HG03565 (cell line): ENCODE data around the gene REEP6.
"Not testable (repeated sequence)": the region's sequence is repeated elsewhere in the genome, so short reads cannot be mapped to it uniquely, and the experiment has no call there.

Source experiments
- ATAC-seq: cut with Tn5 transposase; IDR thresholded peaks from one replicate; pipeline ENCODE4 v1.9.1; 2021; ENCODE audit warnings: mild to moderate bottlenecking, moderate library complexity; ENCODE audit not compliant: unreplicated experiment

Gene REEP6

DNA sequence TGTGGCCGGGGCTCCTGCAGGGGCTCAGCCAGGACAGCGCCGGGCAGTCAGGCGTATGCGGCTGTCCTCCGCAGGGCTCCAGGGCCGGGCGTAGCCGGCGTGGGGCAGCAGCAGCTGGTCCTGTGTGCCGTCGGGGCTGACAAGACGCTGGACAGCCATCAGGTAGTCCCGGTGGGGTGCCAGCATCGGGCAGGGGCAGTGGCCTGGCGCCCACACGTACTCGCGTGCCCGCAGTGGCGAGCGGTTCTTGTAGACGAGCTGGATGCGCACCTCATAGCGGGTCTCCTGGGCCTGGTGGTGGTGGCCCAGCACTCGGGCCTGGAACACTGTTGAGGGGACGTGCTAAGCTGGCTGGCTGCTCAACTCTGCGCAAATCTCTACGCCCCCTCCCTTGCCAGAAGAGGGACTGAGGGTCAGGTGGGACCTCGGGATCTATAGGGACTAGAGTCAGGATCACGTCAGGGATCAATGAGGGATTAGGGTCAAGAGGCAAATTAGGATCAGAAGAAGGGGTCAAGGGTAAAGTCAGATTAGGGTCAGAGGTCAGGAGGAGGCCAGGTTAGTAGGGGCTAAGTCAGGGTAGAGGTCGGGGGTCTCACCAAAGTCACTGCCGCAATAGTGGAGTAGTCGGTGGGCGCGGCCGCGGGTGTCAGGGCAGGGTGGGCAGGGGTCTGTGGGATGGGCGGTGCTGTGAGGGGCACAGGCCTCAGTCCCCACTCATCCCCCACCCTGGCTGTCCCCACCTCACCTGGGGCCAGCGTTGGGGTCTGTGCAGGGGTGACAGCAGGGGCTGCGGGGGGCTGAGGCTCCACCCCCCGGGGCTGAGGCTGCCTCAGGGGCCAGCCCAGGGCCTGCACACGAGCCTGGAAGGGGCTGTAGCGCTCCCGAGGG is 15.3 kb downstream of the REEP6 start:
- no peak for ATAC-seq

DNA sequence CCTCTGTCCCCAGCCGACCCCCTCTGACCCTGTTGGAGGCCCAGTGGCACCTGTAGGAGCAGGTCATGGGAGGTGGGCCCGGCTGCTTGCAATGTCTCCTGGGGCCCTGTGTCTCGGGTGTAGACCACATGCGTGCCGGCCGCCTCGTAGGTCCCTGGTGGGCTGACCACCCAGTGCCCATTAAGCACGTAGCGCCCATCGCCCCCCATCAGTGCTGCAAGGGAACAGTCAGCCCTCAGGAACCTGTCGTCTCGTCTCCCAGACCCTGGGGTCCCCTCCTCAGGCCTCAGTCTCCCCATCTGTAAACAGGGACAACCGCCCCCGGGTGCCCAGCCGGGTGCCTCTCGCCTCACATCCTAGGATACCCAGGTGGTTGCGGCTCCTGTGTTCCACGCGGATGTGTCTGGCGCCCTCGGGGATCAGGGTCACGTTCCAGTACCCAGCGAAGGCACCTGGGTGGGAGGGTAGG is 16.2 kb downstream of the REEP6 start:
- ATAC-seq = no peak

DNA sequence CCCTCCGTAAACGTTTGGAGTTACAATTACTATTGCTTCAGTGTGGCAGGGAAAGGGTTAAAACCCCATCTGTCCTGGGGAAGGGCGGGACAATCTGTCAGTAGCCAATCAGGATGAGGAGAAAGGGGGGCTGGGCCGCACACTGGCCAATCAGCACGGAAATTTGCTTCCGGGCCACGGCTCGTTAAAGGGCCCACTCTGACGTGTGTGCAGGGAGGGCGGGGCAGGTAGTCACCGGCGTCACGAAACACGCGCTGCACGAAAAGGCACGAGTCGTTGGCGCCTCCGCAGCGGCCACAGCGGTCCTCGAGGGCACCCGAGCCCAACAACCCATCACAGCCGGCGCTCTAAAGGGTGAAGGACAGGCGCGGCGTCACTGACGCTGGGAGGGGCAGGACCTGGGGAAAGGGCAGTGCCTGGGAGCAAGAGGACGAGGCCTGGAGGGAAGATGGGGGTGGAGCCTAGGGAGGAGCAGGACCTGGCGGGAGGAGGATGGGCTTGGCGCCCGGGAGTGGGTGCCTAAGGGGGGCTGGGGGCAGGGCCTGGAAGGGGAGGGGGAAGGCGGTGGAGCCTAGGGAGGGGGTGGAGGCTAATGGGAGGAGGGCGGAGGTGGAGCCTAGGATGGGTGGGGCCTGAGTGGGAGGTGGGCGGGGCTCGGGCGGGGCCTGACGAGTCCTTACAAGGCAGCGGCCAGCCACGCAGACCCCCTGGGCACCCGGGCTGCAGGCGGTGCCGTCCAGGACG is 17.0 kb downstream of the REEP6 start:
- no peak for ATAC-seq

DNA sequence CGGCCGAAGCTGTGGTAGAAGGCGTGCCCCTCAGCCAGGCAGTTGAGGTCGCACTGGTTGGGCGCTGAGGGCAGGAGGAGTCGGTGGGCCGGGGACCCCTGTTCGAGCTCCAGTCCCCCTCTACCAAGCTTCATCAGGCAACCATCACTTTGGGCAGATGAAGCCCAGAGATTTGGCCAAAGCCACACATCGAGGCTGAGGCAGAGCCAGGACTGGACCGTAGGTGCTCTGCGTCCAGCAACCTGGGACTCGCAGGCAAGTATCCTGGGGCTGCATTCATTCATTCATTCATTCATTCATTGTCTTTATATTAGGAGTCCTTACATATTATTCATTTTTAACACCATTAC is 17.5 kb downstream of the REEP6 start:
- ATAC-seq = no peak

DNA sequence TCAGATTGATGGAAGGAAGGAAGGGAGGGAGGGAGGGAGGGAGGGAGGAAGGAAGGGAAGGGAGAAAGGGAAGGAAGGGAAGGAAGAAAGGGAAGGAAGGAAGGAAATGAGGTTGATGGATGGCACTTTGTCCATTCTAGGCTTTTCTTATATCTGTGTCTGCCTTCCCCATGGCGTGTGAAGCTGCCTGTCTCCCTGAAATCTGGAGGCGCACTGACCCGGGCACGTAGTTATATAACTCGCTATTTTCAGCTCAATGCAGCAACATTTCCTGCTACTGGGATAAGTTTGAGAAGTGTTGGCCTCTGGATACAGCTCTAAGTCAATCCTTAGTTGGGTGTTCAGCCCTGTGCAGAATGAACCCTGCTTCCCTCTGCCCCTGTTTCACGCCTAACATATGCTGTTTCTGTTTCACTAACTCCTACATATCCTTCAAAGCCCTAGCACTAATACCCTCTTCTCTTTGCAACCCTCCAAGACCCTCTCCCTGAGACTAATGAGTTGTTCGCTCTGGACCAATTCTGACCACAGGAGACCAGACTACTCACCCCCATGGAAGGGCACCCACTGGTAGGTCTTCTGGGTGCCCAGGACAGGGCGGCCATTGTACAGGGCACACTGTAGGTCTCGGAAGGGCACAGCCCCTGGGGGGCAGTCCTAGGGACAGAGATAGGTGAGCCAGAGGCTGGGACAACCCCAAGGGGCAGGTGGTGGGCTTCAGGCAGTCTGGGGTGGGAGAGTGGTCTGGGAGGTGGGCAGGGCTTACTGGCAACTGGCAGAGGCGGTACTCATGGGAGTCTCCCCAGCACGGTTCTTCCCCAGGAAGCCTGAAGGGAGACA is 18.8 kb downstream of the REEP6 start:
- ATAC-seq = no peak

DNA sequence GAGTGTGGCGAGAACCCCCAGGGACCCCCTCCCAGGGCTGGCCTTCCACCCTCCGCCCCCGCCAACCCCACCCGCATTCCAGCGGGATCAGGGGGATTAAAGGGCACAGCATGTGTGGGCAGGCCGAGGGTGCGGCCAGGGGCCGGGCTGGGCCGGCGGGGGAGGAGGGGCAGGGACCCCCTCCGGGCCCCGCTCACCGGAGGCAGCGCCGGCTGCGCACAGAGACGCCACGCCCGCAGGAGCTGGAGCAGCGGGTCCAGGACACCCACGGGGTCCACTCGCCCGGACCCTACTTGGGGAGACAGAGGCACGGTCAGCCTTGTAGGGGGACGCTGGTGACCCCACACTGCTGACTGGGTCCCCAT is 19.4 kb downstream of the REEP6 start:
- no peak for ATAC-seq

DNA sequence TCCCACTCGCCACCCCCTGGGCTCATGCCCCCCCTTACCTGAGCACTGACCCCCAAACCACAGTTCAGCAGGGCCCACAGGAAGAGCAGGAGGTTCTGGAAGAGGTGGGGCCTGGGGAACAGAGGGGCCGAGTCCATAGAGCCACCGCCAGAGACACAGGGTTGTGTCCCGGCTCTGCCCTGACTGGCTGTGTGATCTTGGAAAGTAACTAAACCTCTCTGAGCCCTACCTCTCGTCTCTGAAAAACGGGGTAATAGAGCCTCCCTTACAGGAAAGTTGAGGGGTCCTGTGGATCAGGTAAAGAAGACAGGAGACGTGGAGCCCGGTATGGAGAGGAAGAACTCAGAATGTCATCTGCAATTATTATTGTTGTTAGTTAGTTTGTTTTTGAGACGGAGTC is 19.8 kb downstream of the REEP6 start:
- no peak for ATAC-seq

DNA sequence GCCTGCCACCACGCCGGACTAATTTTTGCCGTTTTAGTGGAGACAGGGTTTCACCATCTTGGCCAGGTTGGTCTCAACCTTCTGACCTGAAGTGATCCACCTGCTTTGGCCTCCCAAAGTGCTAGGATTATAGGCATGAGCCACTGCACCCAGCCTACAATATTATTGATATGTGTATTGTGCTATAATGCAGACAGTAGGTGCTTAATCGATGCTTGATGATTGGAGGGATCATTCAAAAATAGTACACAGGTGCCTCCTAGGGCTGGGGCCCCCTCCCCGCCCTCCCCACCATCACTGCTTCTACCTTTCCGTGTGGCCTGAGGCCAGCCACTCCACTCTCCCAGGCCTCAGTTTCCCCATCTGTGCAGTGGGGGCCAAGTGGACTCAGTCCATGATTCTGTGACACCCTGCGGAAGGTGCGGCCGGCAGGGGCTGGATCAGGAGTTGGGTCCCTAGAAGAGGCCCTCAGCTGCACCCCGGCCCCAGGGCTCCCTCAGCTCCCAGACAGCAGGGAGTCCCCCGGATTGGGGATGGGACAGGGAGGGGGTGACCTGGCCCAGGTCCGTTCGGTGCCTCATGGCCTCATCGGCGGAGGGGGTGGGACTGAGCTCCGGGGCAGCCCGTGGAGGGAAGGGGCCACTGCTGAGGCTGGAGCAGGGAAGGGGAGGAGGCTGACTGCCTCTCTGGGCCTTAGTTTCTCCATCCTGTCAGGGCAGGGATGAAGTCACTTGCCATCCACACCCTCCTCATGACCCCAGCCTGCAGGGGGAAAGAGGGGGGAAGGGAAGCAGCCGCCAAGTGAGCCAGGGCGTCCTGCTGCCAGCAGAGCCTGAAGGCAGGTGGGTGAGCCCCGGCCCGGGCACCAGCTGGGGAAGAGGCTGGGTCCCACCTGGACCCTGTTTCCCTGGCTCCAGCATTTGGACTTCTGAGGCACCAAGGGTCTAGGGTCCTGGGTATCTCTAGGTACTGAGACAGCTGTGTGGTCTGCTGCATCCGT is 20.6 kb downstream of the REEP6 start:
- no peak for ATAC-seq

DNA sequence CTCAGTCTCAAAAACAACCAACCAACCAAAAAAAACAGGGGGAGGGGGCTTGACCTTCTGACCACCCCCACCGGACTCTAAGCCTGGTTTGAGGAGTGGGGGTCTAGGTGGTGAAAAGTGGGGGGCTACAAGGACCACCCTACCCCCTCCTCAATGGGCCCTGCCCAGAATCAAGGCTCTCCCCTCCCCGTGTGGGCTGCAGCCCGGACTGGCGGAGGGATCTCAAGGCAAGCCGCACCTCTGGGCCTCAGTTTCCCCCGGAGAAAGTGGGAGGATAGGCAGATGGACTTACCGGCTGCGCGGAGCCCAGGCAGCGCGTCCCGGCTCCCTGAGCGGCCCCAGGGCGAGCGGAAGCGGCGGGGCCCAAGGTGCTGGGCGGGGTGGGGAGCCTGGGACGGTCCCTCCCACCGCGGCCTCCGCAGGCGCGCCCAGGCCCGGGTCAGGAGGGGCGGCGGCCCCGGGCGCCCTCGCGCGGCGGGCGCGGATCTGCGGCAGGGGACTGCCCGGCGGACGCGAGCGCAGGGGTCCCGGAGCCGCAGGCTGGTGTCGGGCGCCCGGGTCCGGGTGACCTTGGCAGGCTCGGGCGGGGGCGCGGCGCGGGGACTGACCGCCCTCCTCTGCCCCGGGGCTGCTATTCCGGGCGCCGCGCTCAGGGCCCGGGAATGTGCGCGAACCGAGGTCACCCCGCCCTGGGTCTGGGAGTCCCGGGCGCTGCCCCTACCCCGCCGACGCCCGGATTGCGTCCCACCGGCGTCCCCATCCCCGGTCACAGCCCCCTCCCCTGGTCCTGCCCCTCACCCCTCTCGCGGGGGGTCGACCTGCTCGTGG is 21.9 kb downstream of the REEP6 start, which contains the start of gene ADAMTSL5:
Gene ADAMTSL5, minus strand, starts transcription at position 349 of the 828 bp plus-strand sequence. CDS start 2,076 bp downstream, outside the sequence.
- ATAC-seq = no peak

DNA sequence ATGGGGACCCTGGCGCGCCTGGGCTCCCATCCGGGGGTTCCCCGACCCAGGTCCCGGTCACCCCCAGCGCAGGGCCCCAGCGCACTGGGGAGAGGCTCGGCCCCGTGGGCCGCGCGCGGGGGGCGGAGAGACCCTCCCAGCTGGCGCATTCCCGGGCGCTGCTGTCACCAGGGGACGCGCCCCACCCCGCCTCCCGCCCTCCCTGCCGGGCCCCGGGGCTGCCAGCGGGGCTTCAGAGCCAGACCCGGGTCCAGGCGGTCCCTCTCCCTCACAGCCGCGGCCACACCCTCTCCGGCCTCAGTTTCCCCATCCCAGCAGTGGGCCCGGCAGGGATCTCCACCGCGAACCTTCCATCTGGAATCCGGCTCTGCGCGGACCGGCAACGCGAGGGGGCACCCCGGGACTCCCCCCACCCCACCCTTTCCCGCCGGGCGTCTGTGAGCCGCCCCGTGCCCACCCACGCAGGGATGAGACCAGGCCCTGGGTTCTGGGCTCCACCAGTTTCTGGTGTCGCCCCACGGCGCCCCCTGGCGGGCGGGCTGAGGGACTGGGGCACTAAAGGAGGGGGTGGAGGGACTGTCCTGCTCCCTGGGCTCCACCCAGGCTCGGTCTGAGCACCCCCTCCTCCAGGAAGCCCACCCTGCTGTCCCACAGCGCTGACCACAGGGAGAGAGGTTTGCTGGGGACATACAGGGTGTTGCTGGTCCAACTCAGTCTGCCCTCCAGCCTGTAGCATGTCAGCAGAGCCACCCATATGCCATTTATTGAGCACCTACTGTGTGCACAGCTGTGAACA is 22.7 kb downstream of the REEP6 start:
- no peak for ATAC-seq

DNA sequence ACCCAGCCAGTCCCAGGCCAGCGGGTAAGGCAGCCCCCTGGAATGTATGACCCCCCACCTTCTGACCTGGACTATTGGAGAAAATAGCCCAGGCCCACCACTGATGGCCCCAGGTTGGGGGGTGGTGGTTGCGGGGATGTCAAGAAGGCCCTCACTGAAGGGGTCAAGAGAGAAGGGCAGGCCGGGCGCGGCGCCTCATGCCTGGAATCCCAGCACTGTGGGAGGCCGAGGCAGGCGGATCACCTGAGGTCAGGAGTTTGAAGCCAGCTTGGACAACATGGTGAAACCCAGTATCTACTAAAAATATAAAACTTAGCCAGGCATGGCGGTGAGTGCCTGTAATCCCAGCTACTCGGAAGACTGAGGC is 23.3 kb downstream of the REEP6 start:
- ATAC-seq = no peak

DNA sequence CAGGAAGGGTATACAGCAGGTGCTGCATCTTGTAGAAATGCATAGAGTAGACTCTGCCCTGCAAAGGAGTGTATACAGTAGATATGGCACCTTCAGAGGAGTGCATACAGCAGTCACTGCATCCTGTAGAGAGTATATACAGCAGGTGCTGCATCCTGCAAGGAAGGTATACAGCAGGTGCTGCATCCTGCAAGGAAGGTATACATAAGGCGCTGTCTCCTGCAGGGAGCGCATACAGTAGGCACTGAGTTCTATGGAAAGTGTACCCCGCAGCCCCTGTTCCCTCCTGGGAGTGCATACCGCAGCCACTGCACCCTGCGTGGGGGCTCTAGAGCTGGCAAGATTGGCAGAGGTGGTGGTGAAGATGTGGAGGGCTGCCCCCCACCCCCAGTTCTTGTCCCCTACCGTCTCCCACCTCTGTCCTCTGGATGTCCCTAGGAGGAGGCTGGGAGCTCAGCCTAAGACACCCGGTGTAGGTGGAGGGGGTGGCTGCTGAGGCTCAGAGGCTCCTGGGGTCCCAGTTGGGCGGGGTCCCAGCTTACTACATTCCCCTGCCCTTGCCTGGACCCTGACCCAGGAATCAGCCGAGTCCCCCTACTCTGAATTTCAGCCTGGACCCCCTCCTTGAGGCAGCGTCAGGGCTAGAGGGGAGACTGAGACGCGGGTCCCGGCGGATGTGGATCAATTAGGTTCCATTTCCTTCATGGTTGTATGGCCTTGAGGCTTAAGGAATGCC is 24.2 kb downstream of the REEP6 start:
- ATAC-seq = no peak

DNA sequence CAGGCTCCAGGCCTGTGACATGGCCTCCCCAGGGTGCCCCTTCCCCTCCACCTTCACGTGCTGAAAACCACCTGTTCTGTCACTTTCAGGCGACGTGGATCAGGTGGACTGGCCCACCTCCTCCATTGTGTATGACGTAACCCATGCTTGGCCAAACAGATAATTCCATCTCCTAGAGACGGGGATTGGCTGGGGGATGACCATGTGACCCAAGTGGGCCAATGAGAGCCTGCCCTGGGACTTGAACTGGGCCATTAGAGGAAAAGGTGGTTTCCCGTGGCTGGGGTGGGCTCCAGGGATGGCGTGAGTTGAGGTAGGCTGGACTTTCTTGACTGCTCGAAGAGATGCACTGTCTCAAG is 25.4 kb downstream of the REEP6 start:
- no peak for ATAC-seq

DNA sequence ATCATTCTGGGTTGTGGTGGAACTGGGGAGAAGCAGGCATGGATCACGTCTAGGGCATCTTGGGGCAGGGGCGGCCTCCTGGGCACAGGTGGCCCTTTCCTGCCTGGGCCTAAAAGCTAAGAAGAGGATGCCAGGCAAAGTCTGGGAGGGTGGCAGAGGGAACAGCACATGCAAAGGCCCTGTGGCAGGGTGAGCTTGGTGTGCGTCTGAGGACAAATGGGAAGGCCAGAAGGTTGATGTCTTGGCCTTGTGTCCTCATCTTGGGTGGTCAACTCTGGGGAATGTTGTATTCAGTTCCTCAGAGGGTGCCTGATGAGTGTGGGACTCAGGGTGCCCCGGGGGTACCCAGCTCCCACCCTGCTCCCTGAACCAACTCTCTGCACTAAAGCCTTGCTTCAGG is 27.5 kb downstream of the REEP6 start:
- no peak for ATAC-seq

DNA sequence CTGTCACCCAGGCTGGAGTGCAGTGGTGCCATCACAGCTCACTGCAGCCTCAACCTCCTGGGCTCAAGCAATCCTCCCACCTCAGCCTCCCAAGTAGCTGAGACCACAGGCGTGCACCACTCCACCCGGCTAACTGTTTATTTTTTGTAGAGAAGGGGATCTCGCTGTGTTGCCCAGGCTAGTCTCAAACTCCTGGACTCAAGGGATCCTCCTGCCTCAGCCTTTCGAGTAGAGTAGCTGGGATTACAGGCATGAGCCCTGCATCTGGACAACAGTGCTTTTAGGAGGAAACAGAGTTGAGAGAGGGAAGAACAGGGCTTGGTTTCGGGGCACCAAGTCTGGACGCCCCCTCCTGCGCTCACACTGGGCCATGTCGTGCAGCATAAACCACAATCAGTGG is 28.8 kb downstream of the REEP6 start:
- not testable (repeated sequence) for ATAC-seq

DNA sequence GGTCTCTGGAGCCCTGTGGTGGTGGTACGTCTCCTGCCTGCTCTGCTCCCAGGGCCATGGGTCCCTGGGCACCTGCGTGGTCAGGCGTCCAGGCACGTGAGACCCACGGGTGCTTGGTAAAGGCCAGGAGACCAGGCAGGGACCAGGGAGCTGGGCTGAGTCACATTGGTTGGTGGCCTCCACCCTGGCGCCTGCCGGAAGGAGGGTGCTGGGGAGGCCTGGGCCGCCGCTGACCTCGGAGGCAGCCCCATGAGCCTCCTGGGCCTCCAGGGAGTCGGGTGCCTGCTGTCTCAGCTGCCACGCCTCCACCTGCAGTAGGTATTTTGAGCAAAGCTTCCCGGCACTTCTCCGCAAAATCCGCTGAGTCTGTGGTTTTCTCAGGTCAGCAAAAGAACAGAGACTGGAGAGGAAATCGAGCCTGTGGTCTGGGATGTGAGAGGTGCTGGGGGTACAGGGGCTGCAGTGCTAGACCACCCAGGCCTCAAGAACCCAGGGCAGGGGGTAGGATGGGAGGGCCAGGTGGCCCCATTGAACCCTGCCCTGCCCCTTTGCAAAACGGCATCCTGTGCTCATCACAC is 29.3 kb downstream of the REEP6 start:
- no peak for ATAC-seq

DNA sequence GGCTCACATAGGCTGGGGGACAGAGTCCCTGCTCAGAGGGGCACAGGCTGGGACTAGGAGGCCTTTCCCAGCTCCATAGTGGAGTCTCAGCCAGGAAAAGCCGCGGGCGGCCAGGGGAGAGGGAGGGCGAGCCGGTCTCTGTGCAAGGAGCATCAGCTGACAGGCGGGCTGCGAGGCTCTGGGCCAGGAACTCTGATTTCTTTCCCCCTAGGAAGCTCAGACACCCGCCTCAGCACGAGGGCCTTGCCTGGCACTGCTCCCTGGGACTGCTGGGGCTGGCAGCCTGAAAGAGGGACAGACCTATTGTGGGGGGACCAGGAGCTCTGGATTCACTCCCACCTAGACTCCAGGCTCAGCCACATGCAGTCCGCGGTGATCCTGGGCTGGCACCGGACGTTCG is 30.7 kb downstream of the REEP6 start:
- ATAC-seq = no peak
